Liver (tissue), 9 donors: ENCODE results near the gene CAMKMT. TPM values are rescaled to one million over a fixed set of nuclear protein-coding genes. Genes with fewer than 3 reads are reported as not detected.

Source experiments
- DNase-seq: peaks from one replicate; pipeline ENCODE4 v3.0.0-alpha.2; 2017; ENCODE audit warnings: low spot score
- H3K27ac ChIP-seq, 2 donors: one replicate each; pipeline ENCODE4 v1.7.0; 2013; ENCODE audit warnings: inconsistent platforms in 2 of 2, low read length in 2 of 2, control low read depth in 1 of 2, low read depth in 1 of 2, mild to moderate bottlenecking in 1 of 2
- H3K27me3 ChIP-seq, 4 donors: one replicate each; pipeline versions ENCODE4 v1.6.1 to v1.7.0; 2013; ENCODE audit warnings: low read length in 3 of 4, inconsistent platforms in 1 of 4, mild to moderate bottlenecking in 1 of 4, moderate library complexity in 1 of 4; ENCODE audit not compliant: control insufficient read depth in 4 of 4, insufficient read depth in 4 of 4
- H3K36me3 ChIP-seq, 4 donors: one replicate each; pipeline versions ENCODE4 v1.6.1 to v1.7.0; 2013; ENCODE audit warnings: low read length in 3 of 4, mild to moderate bottlenecking in 3 of 4, low read depth in 1 of 4, moderate library complexity in 1 of 4; ENCODE audit not compliant: control insufficient read depth in 4 of 4, insufficient read depth in 3 of 4
- H3K4me1 ChIP-seq, 4 donors: one replicate each; pipeline versions ENCODE4 v1.6.1 to v1.7.0; 2013; ENCODE audit warnings: low read length in 3 of 4, mild to moderate bottlenecking in 3 of 4, moderate library complexity in 1 of 4; ENCODE audit not compliant: control insufficient read depth in 4 of 4, insufficient read depth in 4 of 4
- H3K4me3 ChIP-seq, 3 donors: one replicate each; pipeline versions ENCODE4 v1.6.1 to v1.7.0; 2013; ENCODE audit warnings: low read length in 3 of 3, control low read depth in 1 of 3, low read depth in 1 of 3, mild to moderate bottlenecking in 1 of 3
- H3K9ac ChIP-seq, 2 donors: one replicate each; pipeline ENCODE4 v1.7.0; 2013; ENCODE audit warnings: low read length in 2 of 2, mild to moderate bottlenecking in 2 of 2, moderate library complexity in 2 of 2, control low read depth in 1 of 2, low read depth in 1 of 2
- H3K9me3 ChIP-seq, 4 donors: one replicate each; pipeline versions ENCODE4 v1.6.1 to v1.7.0; 2013; ENCODE audit warnings: low read length in 3 of 4; ENCODE audit not compliant: control insufficient read depth in 4 of 4
- ATF3 ChIP-seq: IDR thresholded peaks from 2 replicates; pipeline ENCODE4 v1.6.1; 2016; ENCODE audit warnings: antibody characterized with exemption
- EGR1 ChIP-seq, 2 donors: IDR thresholded peaks; 2 replicates each; pipeline ENCODE4 v1.6.1; 2016 to 2018; ENCODE audit warnings: antibody characterized with exemption in 2 of 2, low read depth in 2 of 2
- FOXA1 ChIP-seq: IDR thresholded peaks from 2 replicates; pipeline ENCODE4 v1.6.1; 2016; ENCODE audit warnings: antibody characterized with exemption
- FOXA2 ChIP-seq: IDR thresholded peaks from 2 replicates; pipeline ENCODE4 v1.6.1; 2016; ENCODE audit warnings: antibody characterized with exemption
- GABPA ChIP-seq, 2 donors: IDR thresholded peaks in 1 of 2; conservative IDR thresholded peaks in 1 of 2; 2 replicates each; pipeline ENCODE4 v1.6.1; 2016; ENCODE audit warnings: antibody characterized with exemption in 2 of 2, mild to moderate bottlenecking in 1 of 2, moderate library complexity in 1 of 2
- HNF4A ChIP-seq, 2 donors: conservative IDR thresholded peaks; 2 replicates each; pipeline ENCODE4 v1.6.1; 2016; ENCODE audit warnings: antibody characterized with exemption in 2 of 2, mild to moderate bottlenecking in 2 of 2
- HNF4G ChIP-seq: IDR thresholded peaks from 2 replicates; pipeline ENCODE4 v1.6.1; 2016; ENCODE audit warnings: antibody characterized with exemption
- JUND ChIP-seq, 2 donors: IDR thresholded peaks; 2 replicates each; pipeline ENCODE4 v1.6.1; 2016; ENCODE audit warnings: antibody characterized with exemption in 2 of 2
- NR2F2 ChIP-seq: IDR thresholded peaks from 2 replicates; pipeline ENCODE4 v1.6.1; 2016; ENCODE audit warnings: antibody characterized with exemption
- RAD21 ChIP-seq, 2 donors: IDR thresholded peaks; 2 replicates each; pipeline ENCODE4 v1.6.1; 2016; ENCODE audit warnings: antibody characterized with exemption in 2 of 2, mild to moderate bottlenecking in 2 of 2
- RXRA ChIP-seq, 2 donors: IDR thresholded peaks; 2 replicates each; pipeline ENCODE4 v1.6.1; 2017 to 2018; ENCODE audit warnings: antibody characterized with exemption in 2 of 2, mild to moderate bottlenecking in 1 of 2
- SP1 ChIP-seq: IDR thresholded peaks from 2 replicates; pipeline ENCODE4 v1.6.1; 2018; ENCODE audit warnings: antibody characterized with exemption, mild to moderate bottlenecking
- TAF1 ChIP-seq: conservative IDR thresholded peaks from 2 replicates; pipeline ENCODE4 v1.6.1; 2016; ENCODE audit warnings: antibody characterized with exemption, mild to moderate bottlenecking
- YY1 ChIP-seq: IDR thresholded peaks from 2 replicates; pipeline ENCODE4 v1.6.1; 2016; ENCODE audit warnings: antibody characterized with exemption, mild to moderate bottlenecking
- ZBTB33 ChIP-seq: IDR thresholded peaks from 2 replicates; pipeline ENCODE4 v1.6.1; 2016; ENCODE audit warnings: antibody characterized with exemption
- WGBS: extraction: QIAGEN DNeasy Blood & Tissue Kit; methylation state at CpG from one replicate; pipeline ENCODE4 v1.1.7; 2013; 5-methylcytosine and 5-hydroxymethylcytosine counted together
- polyA plus RNA-seq, 2 donors: library from polyadenylated mRNA; stranded (reverse) in 1 of 2; unstranded in 1 of 2; fragments of 200-250 nt in 1 of 2; fragments of >200 nt in 1 of 2; fragmentation: Nextera tagmentation in 1 of 2; extraction: Ambion mirVana in 1 of 2; gene quantifications; one replicate each; pipeline versions ENCODE4 v1.2.1 to v1.2.3, GENCODE V29; 2013 to 2015
- total RNA-seq, 2 donors: library from RNA; depleted of rRNA; stranded (reverse); fragments of >200 nt; gene quantifications; one replicate each; pipeline ENCODE4 v1.2.3, GENCODE V29; 2014
- TF ChIP-seq, protein P1 (sequence below): IDR thresholded peaks from 2 replicates; pipeline ENCODE4 v1.6.1; 2016; ENCODE audit warnings: antibody characterized with exemption
- TF ChIP-seq, protein P2 (sequence below): IDR thresholded peaks from 2 replicates; pipeline ENCODE4 v1.6.1; 2016; ENCODE audit warnings: antibody characterized with exemption, mild to moderate bottlenecking
- TF ChIP-seq, protein P3 (sequence below): fragments of 150-350 bp; IDR thresholded peaks from 2 replicates; pipeline ENCODE4 v1.5.1; 2017; ENCODE audit warnings: improper control_type of control experiment, low read depth, low read length; ENCODE audit not compliant: missing input control
- donor health status: healthy.
- donor health status: healthy.
- donor health status: healthy.
- donor health status: healthy.
- donor health status: healthy.

Gene CAMKMT
- total and polyA plus RNA-seq, 4 donors, result 1.5 to 12.7 (median 7.1) TPM

GRCh38 chr2:44692821-44693220 lies 331.1 kb downstream of the CAMKMT start:
- WGBS, result 98% methylated on average over 4 of the region's 4 CpGs
- no peak overlapping the region for H3K27ac ChIP-seq
- TF ChIP-seq ZBTB33, result no peak
- TF ChIP-seq NR2F2, result no peak
- no peak for TF ChIP-seq RXRA (IDR thresholded peaks at IDR 0.05)

DNA sequence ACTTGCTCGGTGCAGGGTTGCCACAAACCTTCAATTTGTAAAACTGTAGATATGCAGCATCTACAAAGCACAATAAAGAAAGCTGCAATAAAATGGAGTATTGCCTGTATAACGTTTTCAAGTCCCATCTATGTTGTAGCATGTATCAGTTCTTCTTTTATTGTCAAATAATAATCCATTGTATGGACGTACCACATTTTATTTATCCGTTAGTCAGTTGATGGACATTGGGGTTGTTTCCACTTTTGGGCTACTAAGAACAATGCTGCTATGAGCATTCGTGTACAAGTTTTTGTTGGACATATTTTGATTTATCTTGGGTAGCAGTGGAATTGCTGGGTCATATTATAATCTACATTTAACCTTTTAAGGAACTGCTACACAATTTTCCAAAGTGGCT lies 339.1 kb downstream of the CAMKMT start:
- Histone ChIP-seq H3K9ac (no peak overlapping the region), H3K27me3 (no peaks in the 10 kb centered on the region), H3K36me3 (no peaks in the 10 kb centered on the region), H3K9me3 (no peaks in the 10 kb centered on the region), H3K4me3 (no peak overlapping the region), H3K27ac (no peak overlapping the region), H3K4me1 (no peaks in the 10 kb centered on the region)
- TF ChIP-seq FOXA2 (no peak), ZBTB33 (no peak), YY1 (no peak), TAF1 (no peak), RXRA (IDR thresholded peaks at IDR 0.05) (no peak), GABPA (IDR thresholded peaks at IDR 0.05 in 1 of 2, conservative IDR thresholded peaks at IDR 0.05 in 1 of 2) (no peak), SP1 (no peak), ATF3 (no peak), HNF4A (conservative IDR thresholded peaks at IDR 0.05) (no peak), RAD21 (IDR thresholded peaks at IDR 0.05) (no peak), NR2F2 (no peak), JUND (IDR thresholded peaks at IDR 0.05) (no peak), HNF4G (no peak), FOXA1 (no peak), EGR1 (IDR thresholded peaks at IDR 0.05; ENCODE audit: low read depth in 2 of 2) (no peak)
- TF ChIP-seq, protein P1, sequence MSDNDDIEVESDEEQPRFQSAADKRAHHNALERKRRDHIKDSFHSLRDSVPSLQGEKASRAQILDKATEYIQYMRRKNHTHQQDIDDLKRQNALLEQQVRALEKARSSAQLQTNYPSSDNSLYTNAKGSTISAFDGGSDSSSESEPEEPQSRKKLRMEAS, result no peak
- TF ChIP-seq, protein P2, sequence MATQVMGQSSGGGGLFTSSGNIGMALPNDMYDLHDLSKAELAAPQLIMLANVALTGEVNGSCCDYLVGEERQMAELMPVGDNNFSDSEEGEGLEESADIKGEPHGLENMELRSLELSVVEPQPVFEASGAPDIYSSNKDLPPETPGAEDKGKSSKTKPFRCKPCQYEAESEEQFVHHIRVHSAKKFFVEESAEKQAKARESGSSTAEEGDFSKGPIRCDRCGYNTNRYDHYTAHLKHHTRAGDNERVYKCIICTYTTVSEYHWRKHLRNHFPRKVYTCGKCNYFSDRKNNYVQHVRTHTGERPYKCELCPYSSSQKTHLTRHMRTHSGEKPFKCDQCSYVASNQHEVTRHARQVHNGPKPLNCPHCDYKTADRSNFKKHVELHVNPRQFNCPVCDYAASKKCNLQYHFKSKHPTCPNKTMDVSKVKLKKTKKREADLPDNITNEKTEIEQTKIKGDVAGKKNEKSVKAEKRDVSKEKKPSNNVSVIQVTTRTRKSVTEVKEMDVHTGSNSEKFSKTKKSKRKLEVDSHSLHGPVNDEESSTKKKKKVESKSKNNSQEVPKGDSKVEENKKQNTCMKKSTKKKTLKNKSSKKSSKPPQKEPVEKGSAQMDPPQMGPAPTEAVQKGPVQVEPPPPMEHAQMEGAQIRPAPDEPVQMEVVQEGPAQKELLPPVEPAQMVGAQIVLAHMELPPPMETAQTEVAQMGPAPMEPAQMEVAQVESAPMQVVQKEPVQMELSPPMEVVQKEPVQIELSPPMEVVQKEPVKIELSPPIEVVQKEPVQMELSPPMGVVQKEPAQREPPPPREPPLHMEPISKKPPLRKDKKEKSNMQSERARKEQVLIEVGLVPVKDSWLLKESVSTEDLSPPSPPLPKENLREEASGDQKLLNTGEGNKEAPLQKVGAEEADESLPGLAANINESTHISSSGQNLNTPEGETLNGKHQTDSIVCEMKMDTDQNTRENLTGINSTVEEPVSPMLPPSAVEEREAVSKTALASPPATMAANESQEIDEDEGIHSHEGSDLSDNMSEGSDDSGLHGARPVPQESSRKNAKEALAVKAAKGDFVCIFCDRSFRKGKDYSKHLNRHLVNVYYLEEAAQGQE, result no peak
- TF ChIP-seq, protein P3, sequence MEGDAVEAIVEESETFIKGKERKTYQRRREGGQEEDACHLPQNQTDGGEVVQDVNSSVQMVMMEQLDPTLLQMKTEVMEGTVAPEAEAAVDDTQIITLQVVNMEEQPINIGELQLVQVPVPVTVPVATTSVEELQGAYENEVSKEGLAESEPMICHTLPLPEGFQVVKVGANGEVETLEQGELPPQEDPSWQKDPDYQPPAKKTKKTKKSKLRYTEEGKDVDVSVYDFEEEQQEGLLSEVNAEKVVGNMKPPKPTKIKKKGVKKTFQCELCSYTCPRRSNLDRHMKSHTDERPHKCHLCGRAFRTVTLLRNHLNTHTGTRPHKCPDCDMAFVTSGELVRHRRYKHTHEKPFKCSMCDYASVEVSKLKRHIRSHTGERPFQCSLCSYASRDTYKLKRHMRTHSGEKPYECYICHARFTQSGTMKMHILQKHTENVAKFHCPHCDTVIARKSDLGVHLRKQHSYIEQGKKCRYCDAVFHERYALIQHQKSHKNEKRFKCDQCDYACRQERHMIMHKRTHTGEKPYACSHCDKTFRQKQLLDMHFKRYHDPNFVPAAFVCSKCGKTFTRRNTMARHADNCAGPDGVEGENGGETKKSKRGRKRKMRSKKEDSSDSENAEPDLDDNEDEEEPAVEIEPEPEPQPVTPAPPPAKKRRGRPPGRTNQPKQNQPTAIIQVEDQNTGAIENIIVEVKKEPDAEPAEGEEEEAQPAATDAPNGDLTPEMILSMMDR, result no peak
- no peak for DNase-seq
- 89% methylated on average over 5 of the region's 5 CpGs for WGBS

More at GRCh38 chr2:44692821-44693220, 331.1 kb downstream of the CAMKMT start:
- Histone ChIP-seq H3K9ac (no peak overlapping the region), H3K4me1 (no peaks in the 10 kb centered on the region), H3K4me3 (no peak overlapping the region), H3K9me3 (no peaks in the 10 kb centered on the region), H3K27me3 (no peaks in the 10 kb centered on the region), H3K36me3 (no peaks in the 10 kb centered on the region)
- no peak for DNase-seq
